GM21528 (cell line): ENCODE data around the gene STXBP6.
"Not testable (repeated sequence)": the region's sequence is repeated elsewhere in the genome, so short reads cannot be mapped to it uniquely, and the experiment has no call there.

ENCODE experiments used
- ATAC-seq: cut with Tn5 transposase; IDR thresholded peaks from one replicate; pipeline ENCODE4 v1.9.1; 2021; ENCODE audit warnings: mild to moderate bottlenecking, moderate library complexity; ENCODE audit not compliant: unreplicated experiment, low FRiP score

STXBP6 gene

DNA sequence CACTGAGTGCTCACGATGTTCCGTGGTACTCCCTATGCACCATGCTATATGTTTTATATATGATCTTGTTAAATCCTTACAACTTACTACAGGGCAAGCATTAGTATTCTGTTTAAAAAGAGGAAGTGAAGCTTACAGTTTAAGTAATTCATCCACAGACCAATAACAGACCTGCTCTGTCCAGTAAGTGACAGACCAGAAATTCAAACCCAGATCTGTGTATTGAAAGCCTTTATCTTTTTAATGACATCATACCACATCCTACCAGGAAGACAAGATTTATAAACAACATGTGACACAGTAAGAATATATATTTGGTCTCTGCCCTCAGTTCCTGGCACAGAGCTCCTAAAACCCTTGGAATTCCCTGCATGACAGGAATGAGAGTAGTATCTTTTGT is 206.5 kb downstream of the STXBP6 start:
- peak; percentile 70 for ATAC-seq

DNA sequence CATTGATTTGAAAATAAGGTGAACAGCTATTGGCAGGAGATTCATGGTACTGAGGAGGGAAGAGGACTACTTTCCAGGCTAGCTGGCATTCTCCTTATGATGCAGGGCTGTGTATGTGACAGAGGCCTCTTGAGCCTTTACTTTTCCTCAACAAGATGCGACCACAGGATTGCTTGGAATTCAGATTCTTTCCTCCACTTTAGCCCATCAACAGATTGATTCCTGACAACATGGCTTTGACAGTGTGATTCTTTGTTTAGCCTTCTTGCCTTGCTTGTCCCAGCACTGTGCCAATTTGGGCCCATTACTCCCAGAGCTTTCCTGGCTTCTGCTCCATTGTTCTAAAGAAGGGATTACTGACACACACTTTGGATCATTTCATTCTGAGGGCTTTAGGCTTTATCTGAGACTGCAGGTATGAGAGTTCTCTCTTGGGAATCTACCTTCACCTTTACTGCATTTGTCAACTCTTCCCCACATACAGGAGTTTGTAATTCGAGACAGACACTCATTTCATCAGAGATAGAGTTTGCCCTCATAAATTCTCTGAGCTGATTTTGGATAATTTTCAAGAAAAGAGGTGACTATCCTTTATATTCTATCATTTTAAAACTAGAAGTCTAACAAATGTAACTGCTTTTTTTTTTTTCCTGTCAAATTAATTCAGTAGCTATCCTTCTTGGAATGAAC is 209.6 kb downstream of the STXBP6 start:
- ATAC-seq: no peak

DNA sequence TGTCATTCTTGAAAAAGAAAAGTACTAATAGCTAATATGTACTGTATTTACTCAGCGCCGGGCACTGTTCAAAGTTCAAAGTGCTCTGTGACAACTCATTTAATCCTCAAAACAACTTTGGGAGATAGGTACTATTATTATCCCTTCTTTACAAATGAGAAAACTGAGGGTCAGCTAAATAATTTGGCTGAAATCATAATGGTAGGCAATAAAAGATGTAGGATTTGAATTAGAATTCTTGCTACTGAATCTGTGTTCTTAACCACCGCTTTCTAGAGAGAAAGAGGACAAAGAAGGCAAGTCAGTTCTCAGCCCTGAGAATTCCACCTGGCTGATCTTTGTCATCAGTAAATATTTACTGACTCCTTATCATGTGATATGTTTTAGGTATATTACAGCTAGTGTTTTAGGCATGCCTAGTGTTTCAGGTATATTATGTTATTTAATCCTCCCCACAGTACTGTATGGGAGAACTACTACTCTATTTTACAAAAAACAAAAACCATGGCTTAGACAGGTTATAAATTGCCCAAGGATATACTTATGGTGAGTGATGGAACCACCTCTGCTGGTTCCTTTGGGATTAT is 210.2 kb downstream of the STXBP6 start:
- no peak for ATAC-seq

DNA sequence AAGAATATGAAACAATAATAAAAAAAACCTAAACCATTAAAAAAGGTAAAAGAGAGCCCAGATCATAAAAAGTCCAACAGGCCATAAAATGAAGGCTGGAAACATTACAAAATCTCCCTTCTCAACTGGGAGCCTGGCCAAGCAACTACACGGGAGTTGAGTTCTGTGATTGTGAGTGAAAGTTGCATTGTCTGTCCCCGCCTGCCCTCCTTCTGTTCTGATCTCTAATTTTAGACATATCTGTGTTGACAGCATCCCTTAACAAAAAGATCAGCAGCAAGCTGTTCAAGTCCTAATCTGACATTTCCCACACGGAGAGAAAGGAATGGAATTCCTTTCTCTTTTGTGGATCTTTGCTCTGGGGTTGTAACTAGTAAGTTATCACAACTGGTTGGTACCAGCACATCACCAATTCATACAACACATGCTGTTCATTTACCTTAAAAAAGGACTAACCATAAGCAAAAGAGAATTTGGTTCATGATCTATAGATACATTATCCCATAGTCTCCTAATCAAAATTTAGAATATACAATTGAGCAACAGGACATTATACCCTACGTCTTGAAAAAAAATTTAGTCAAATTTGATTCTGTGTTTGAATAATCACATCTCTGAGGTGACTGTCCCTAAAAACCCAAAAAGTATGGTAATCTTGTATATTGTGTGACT is 210.9 kb downstream of the STXBP6 start:
- ATAC-seq: no peak

DNA sequence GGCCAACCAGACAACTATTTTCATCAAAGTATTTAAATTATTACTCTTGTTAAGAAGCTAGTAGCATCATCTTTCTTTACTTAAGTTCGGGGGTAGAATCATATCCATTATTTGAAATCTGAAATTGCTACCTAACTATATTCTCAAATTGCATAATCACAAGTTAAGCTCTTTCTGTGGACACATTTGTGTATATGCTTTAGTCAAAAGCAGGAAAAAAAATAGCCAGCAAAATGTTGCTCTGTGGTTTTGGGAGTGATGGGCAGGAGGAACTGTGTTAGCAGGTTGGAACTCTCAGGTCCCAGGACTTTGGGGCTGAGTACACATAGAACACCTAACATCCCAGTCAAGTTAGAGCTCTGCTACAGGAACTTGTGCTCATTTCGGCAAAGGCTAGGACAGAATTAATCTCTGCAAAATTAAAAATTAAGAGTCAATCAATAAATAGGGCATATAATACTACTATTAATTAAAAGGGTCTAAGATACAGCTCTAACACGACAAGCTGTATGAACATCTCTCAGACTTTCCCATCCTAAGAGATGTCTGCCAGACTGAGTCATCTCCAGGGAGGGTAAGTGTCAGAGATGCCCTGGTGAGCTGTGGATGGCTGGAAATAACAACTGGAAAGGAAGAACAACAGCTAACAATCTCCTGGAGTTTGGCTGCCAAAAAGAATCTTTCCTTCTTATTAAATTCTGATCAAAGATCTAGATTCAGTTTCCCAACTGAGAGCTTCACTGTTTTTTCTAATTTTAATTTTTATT is 212.5 kb downstream of the STXBP6 start:
- no peak for ATAC-seq

DNA sequence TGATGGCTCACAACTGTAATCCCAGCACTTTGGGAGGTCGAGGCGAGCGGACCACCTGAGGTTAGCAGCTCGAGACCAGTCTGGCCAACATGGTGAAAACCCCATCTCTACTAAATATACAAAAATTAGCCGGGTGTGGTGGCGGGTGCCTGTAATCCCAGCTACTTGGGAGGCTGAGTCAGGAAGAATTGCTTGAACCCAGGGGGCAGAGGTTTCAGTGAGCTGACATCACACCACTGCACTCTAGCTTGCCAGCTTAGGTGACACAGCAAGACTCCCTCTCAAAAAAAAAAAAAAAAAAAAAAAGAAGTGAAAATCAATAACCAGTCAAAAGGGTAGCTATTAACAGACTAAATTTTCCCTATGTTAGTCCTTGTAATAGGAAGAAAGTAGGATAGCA is 213.6 kb downstream of the STXBP6 start:
- not testable (repeated sequence) for ATAC-seq

DNA sequence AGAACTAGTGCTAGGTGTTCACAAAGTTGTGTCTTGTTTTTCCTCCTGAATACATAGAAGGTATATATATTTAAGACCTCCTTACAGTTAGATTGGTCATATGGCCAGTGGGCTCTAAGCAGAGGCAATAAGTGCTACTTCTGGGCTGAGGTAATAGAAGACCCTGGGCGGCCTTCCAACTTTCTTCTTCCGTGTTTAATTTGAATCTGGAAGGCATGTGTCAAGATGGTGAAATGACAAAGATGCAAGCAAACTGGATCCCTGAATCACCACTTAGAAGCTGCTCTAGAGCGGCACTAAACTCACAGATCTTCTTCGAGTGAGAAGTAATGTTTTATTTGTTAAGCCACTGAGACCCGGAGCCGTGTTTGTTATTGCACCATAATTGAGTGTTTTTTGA is 215.0 kb downstream of the STXBP6 start:
- no peak for ATAC-seq

DNA sequence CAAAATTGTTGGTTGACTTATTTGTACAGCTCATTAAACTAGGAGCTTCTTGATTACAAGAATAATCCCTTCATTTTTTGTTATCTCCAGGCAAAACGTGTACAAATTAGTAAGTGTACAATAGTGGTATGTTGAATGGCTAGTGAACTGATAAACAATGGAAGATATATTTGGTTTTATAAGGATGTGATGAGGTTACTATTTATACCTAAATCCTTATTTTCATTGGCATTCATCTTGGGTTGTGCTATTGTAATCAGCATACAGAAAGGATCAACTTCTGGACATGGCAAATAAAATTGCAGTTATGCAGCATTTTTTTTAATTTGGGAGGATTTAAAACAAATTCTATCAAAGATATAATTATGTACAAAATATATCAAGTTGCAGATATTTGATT is 216.6 kb downstream of the STXBP6 start:
- no peak for ATAC-seq

DNA sequence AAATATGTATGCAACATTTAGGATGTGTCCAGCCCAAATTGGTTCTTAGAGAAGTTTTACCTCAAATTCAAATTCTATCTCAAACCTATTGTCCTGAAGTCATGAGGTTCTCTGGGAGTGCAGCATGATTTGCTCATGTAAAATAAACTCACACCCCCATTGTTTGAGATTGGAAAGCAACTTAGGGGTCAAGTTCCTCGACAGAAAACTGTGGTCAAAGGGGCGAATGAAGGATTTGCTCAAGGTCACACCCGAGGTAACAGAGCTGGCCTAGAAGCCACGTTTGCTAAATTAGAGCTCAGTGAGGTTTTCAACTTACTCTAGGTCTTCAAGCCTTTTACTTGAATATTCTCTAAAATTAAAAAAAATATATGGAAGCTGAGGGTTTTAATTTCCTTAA is 218.3 kb downstream of the STXBP6 start:
- ATAC-seq: no peak

DNA sequence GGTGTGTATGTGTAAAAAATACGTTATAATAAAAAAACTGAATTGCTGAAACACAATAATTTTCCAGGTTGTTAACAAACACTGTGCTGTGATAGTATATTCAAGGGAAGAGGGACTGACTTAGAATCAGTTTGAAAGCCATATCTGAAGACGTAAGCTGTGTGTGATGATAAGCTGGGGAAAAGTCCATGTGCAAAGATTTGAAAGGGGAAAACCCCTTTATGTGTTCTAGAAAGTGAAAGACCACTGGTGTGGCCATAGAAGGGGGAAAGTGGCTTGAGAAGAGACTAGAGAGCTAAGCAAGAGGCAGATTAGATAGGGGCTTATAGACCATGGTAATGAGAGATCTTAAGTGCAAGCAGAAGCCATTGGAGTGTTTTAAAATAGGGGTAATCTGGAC is 220.1 kb downstream of the STXBP6 start:
- ATAC-seq: no peak

DNA sequence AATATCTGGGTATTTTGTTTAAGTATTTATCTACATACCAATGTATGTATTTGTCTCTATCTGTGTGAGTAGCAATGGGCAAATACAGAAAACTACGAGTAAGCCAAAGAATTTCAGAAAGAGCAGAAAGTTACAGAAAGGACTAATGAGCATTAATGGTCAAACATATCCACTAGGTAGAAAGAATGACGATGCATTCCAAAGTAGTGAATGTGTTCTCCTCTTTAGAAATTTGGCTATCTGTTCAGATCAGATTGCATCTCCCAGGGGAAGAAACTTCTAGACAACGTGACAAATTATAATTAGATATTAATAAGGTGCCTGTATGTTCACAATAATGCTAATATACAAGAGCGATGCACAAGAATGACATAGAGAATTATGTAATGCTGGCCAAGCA is 221.5 kb downstream of the STXBP6 start:
- ATAC-seq: no peak

DNA sequence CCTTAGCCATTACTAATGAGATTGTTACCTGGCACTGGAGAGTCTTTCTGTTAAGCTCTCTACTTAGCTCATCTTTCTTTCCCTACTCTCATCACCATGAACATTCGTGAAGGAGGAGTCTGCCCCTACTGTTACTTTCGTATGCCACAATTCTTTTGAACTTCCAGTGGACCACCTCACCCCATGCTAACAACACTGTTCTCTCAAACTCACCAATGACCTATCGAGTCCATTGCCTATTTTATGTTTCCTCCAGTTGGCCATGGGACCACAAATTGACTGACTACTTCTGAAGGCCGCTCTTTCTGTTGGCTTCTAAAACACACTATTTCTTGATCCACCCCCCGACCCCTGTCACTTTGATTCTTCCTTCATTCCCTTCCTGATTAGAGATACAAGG is 223.6 kb downstream of the STXBP6 start:
- no peak for ATAC-seq

DNA sequence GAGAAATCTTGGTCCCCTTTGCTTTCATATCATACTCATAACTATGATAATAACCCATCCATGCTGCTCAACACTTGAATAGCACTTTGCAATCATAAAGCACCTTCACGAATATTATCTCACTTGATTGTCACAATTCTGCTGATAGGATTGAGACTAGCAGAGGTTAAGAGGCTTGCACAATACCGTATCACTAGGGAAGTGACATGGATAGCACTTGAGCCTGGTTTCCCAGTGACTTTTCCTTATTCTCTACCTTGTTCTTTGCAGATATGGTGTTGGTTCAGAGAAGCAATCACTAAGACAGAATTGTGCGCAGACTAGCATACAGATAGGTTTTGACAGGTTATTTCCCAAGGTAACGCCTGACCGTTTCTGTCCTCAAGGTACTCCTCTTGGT is 229.3 kb downstream of the STXBP6 start:
- ATAC-seq: no peak

DNA sequence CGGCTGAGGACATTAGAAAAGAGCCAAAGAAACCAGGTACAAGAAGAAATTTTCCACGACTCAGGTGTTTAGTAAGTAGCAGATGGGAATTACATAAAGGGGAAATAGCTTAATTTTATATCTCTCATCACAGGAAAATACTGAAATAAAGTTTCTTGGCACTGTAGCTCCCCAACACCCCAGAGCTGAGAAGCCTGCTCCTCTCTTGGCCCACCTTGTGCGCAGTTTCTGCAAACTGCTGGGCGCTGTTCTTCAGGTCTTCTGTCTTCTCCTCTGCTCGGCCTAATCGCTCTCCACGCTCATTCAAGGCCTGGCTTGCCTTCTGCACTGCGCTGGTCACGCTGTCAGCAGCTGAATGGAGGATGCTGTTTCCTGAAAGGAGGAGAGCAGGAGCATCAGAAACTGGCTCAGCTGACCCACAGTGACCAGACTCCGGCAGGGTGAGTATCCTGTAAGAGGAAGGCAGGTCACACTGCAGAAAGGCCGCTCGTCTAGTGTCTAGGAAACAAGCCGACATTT is 231.1 kb downstream of the STXBP6 start:
- no peak for ATAC-seq

DNA sequence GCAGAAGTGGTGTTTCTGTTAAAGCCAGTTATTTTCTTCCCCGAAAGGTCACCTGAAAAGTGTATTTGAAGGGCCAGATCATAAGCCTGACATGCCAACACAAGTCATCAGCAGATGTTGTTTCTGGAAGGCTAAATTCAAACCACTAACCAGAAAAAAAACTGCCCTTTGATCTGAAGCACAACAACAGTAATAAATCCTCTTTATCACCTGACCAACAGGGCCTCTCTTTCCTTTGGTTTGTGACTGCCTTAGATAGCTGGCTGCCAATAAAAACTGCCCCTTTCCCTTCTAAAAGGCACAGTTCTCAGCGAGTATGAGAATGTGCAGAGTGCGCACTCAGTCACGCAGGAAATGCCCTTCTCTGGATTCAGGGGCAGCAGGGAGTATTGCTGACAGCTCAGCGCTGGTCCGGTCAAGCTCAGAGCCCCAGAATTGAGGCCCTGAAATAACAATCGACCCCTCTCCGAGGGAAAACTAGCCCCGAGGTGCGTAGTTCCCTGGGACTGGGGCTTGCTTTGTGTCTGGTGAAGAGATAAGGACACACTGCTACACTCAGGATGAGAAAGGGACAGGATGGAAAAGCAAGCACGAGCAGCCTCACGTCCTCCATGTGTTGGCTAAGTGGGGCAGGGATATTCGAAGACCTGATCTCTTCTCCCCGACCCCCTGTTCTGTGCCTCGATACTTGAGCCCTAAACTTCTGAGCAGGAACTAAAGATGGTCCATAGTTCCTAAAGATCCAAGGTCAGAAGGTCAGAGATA is 231.7 kb downstream of the STXBP6 start:
- no peak for ATAC-seq

DNA sequence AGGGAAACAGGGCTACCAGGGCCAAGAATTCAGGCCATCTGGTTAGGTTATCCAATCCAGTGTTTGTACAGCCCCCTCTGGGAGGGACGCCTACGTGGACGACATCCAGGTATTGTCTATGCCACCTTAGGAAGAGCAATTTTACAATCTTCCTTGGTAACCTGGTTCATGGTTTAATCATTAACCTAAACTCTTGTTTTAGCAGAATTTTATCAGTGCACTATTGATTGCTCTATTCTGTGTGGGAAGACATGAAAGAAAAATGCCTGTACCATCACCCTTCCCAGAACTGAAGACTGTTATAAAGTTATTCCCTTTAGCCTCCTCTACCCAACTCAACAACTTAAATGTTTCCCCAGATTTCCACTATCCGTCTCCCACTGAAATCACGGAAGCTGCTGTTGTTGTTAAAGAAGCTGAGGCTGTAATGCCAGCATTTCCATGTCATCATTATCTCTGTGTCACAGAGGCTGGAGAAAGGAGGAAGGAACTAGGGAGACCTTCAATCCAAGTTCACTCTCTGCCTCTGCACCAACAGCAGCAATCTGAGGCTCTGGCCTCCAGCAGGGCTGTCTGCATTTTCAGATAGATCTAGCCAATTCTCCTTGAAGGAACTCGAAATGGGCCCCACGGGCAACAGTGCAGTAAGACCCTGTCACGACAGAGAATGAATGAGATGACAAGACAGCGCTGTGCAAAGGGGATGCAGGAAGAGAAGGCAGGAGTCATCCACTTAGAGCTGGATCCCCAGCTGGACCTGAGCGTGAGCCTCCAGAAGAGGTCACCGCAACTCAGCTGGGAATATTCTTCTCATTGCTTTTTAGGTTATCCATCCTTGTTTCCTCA is 232.5 kb downstream of the STXBP6 start:
- ATAC-seq: no peak

DNA sequence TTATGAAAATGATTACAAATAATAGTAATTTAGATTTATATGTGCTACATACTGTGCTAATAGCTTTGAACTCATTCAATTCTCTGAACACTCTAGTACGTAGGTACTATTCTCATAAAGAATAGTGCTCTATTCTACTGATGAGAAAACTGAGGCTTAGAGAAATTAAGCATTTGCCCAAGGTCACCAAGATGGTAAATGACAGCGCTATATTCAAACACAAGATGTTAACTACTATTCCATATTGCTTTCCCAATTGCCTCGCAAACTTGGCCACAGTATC is 233.1 kb downstream of the STXBP6 start:
- no peak for ATAC-seq

DNA sequence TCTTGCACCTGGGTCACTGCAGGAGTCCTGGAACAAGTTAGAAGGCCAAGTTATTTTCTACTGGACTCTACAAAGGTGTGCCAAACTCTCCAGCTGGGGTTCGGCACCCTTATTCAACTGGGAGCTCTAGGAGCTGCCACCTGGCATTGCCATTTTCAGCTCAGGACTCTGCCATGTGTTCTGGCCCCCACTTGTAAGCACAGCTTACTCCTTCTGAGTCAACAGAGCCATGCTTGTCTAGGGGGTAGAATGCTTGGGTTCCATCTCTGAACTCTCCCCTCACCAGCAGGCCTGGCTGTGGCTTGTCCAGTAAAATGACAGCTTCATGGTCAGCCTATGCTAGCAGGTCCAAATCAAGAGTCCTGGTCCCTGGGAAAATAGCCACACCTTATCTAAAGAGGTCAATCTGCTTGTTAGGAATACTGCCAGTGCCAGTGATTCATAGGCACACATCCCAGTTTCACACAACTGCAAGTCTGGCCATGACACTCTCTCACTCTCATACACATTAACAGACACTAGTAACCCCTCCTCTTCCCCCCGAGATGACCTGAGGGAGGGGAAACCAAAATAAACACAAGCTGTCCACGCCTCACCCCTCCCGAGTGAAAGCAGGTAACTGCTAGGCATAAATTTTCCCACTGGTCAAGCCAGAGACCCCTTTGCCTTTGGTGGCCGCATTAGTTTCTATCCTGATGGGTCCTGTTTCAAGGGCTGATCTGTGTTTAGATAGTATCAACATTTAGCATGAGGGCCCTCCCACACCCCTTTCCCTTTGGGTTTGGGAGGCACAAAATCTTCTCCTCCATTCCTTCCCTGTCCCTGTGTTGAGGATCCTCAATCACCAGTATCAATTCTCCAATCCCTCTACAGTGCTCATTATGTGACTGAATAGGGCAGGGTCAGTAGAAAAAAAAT is 233.7 kb downstream of the STXBP6 start:
- ATAC-seq: no peak

DNA sequence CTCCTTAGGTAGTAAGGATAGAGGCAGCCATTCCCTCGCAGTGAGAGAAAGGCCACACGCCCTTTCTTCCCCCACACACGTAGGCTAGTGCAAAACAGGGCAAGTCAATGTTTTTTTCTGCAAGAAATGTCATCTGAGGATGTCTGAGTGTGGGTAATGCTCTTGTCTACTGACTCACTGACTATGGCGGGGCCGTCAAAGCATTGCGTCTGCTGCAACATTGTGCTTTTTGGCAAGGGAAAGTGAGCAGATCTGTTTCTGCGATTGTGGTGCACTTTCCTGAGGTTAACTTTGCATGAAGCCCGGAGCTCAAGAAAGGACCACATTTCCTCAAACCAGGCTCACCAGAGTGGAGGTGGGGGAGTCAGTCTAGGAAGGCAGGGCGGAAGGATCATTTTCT is 234.4 kb downstream of the STXBP6 start:
- no peak for ATAC-seq
